DOHH2 (cell line): ENCODE results near the gene GSS.

Source experiments
- H3F3A ChIP-seq: fragments of 200-600 bp; sonication (generic), shearing (Covaris generic); 2 replicates; pipeline ENCODE4 v1.6.0; 2016; ENCODE audit warnings: antibody characterized with exemption, mild to moderate bottlenecking; ENCODE audit not compliant: control insufficient read depth, insufficient read depth
- H3K27ac ChIP-seq: fragments of 200-600 bp; sonication (generic); 2 replicates; pipeline ENCODE4 v1.5.1; 2014; ENCODE audit warnings: low read depth, mild to moderate bottlenecking, low read length, moderate library complexity
- H3K27me3 ChIP-seq: fragments of 200-600 bp; sonication (generic); 2 replicates; pipeline ENCODE4 v1.6.1; 2014; ENCODE audit warnings: mild to moderate bottlenecking, low read length, mixed read lengths; ENCODE audit not compliant: control insufficient read depth
- H3K36me3 ChIP-seq: fragments of 200-600 bp; sonication (generic); 2 replicates; pipeline ENCODE4 v1.6.1; 2014; ENCODE audit warnings: mild to moderate bottlenecking, low read length, moderate library complexity, mixed read lengths; ENCODE audit not compliant: control insufficient read depth
- H3K4me1 ChIP-seq: fragments of 200-600 bp; sonication (generic); 2 replicates; pipeline ENCODE4 v1.6.1; 2014; ENCODE audit warnings: mild to moderate bottlenecking, low read length, mixed read lengths; ENCODE audit not compliant: control insufficient read depth
- H3K4me2 ChIP-seq: fragments of 200-600 bp; sonication (generic); 2 replicates; pipeline ENCODE4 v1.6.0; 2014; ENCODE audit warnings: mild to moderate bottlenecking, low read length, moderate library complexity
- H3K4me3 ChIP-seq: fragments of 200-600 bp; sonication (generic); 2 replicates; pipeline ENCODE4 v1.5.1; 2014; ENCODE audit warnings: mild to moderate bottlenecking, low read length, mixed read lengths
- H3K79me2 ChIP-seq: fragments of 200-600 bp; sonication (generic); 2 replicates; pipeline ENCODE4 v1.6.1; 2014; ENCODE audit warnings: mild to moderate bottlenecking, low read length, mixed read lengths; ENCODE audit not compliant: control insufficient read depth
- H3K9me2 ChIP-seq: fragments of 200-600 bp; sonication (generic); replicated peaks from 2 replicates; pipeline ENCODE4 v1.6.1; 2014; ENCODE audit warnings: mild to moderate bottlenecking, low read length, mixed read lengths; ENCODE audit not compliant: control insufficient read depth
- H3K9me3 ChIP-seq: fragments of 200-600 bp; sonication (generic); 2 replicates; pipeline ENCODE4 v1.6.1; 2014; ENCODE audit warnings: antibody characterized with exemption, low read length, mixed read lengths; ENCODE audit not compliant: control insufficient read depth, insufficient read depth
- H4K20me1 ChIP-seq: fragments of 200-600 bp; sonication (generic); 2 replicates; pipeline ENCODE4 v1.6.0; 2014; ENCODE audit warnings: low read depth, mild to moderate bottlenecking, antibody characterized with exemption, low read length, moderate library complexity; ENCODE audit not compliant: control insufficient read depth, insufficient read depth
- EZH2phosphoT487 ChIP-seq: fragments of 200-600 bp; sonication (generic); IDR thresholded peaks from 2 replicates; pipeline ENCODE4 v1.6.1; 2017; ENCODE audit warnings: borderline replicate concordance, mild to moderate bottlenecking, antibody characterized with exemption, low read length, moderate library complexity, mixed read lengths
- TF ChIP-seq, protein P1 (sequence below): fragments of 200-600 bp; sonication (generic); IDR thresholded peaks from one replicate; pipeline ENCODE4 v1.5.1; 2014; ENCODE audit warnings: antibody characterized with exemption, mild to moderate bottlenecking, low read depth, low read length; ENCODE audit not compliant: poor library complexity, severe bottlenecking

GSS gene

GRCh38 chr20:34982270-34983088 lies 26.9 kb upstream of the GSS start:
- no peak overlapping the region for H3K4me2 ChIP-seq
- no peaks in the 10 kb centered on the region for H3K4me1 ChIP-seq
- no peaks in the 10 kb centered on the region for H3K36me3 ChIP-seq
- no peaks in the 10 kb centered on the region for H4K20me1 ChIP-seq
- no peaks in the 10 kb centered on the region for H3F3A ChIP-seq
- H3K9me2 ChIP-seq: no peaks in the 10 kb centered on the region
- no peak overlapping the region for H3K4me3 ChIP-seq
- H3K27me3 ChIP-seq: peaks cover 9% of the 10 kb centered on the region
- H3K27ac ChIP-seq: no peak overlapping the region
- no peaks in the 10 kb centered on the region for H3K79me2 ChIP-seq
- H3K9me3 ChIP-seq: no peaks in the 10 kb centered on the region
- TF ChIP-seq, protein P1, sequence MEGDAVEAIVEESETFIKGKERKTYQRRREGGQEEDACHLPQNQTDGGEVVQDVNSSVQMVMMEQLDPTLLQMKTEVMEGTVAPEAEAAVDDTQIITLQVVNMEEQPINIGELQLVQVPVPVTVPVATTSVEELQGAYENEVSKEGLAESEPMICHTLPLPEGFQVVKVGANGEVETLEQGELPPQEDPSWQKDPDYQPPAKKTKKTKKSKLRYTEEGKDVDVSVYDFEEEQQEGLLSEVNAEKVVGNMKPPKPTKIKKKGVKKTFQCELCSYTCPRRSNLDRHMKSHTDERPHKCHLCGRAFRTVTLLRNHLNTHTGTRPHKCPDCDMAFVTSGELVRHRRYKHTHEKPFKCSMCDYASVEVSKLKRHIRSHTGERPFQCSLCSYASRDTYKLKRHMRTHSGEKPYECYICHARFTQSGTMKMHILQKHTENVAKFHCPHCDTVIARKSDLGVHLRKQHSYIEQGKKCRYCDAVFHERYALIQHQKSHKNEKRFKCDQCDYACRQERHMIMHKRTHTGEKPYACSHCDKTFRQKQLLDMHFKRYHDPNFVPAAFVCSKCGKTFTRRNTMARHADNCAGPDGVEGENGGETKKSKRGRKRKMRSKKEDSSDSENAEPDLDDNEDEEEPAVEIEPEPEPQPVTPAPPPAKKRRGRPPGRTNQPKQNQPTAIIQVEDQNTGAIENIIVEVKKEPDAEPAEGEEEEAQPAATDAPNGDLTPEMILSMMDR: no peak
- no peak for TF ChIP-seq EZH2phosphoT487

- no peaks in the 10 kb centered on the region for H3K9me2 ChIP-seq
- no peaks in the 10 kb centered on the region for H3F3A ChIP-seq
- H3K4me3 ChIP-seq: no peak overlapping the region
- no peak overlapping the region for H3K4me2 ChIP-seq
- TF ChIP-seq EZH2phosphoT487: no peak
- TF ChIP-seq, protein P1: no peak
- H3K9me3 ChIP-seq: no peaks in the 10 kb centered on the region
- H3K4me1 ChIP-seq: no peaks in the 10 kb centered on the region
- no peak overlapping the region for H3K27ac ChIP-seq
- no peaks in the 10 kb centered on the region for H3K36me3 ChIP-seq
- no peaks in the 10 kb centered on the region for H3K79me2 ChIP-seq
- peaks cover 9% of the 10 kb centered on the region for H3K27me3 ChIP-seq
- H4K20me1 ChIP-seq: no peaks in the 10 kb centered on the region
Observed at GRCh38 chr20:34980543-34981233, 25.1 kb upstream of the GSS start.

DNA sequence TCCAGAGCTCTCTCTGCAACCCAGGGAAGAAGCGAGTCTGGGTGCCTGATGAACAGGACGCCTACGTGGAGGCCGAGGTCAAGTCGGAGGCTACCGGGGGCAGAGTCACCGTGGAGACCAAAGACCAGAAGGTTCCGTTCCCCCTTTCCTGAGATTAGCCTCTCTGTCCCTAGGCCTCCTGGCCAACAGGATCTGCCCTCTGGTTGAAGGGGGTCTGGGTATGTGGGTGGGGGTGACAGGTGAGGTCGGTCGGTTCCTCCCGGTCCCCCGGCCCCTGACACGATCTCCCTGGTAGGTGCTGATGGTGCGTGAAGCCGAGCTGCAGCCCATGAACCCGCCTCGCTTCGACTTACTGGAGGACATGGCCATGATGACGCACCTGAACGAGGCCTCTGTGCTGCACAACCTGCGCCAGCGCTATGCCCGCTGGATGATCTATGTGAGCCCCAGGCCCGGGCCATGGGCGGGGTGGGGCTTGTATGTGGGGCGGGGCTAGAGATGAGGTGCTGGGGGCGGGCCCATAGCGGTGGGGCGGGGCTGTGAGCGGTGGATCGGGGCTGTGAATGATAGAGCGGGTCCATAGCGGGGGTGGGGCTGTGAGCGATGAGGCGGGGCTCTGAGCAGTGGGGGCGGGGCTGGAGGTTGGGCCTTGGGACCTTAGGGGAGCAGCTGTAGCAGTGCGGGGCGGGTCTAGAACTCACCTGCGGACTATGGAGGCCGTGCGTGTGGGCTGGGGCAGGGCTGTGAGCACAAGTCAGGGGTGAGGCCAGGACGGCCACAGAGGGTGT lies 24.0 kb upstream of the GSS start:
- H3K4me1 ChIP-seq: no peaks in the 10 kb centered on the region

More for the DNA sequence above, 24.0 kb upstream of the GSS start:
- H3K4me3 ChIP-seq: no peak overlapping the region
- no peak overlapping the region for H3K27ac ChIP-seq
- no peaks in the 10 kb centered on the region for H4K20me1 ChIP-seq
- no peaks in the 10 kb centered on the region for H3K79me2 ChIP-seq
- no peaks in the 10 kb centered on the region for H3K9me2 ChIP-seq
- TF ChIP-seq EZH2phosphoT487: no peak
- TF ChIP-seq, protein P1: no peak
- no peaks in the 10 kb centered on the region for H3F3A ChIP-seq
- no peaks in the 10 kb centered on the region for H3K9me3 ChIP-seq
- H3K27me3 ChIP-seq: peaks cover 9% of the 10 kb centered on the region
- no peak overlapping the region for H3K4me2 ChIP-seq
- no peaks in the 10 kb centered on the region for H3K36me3 ChIP-seq
